ENCODE measurements around the gene ZNF830.

Gene ZNF830

GRCh38 chr17:34974179-34974578, 12.8 kb downstream of the ZNF830 start:
- H3K4me1 ChIP-seq (ENCODE audit: insufficient read depth, poor library complexity, severe bottlenecking) = no peaks in the 10 kb centered on the region
- DNase-seq (ENCODE audit: low spot score) (no peak), ATAC-seq (ENCODE audit: low read depth) (no peak)
- TF ChIP-seq, protein P1, sequence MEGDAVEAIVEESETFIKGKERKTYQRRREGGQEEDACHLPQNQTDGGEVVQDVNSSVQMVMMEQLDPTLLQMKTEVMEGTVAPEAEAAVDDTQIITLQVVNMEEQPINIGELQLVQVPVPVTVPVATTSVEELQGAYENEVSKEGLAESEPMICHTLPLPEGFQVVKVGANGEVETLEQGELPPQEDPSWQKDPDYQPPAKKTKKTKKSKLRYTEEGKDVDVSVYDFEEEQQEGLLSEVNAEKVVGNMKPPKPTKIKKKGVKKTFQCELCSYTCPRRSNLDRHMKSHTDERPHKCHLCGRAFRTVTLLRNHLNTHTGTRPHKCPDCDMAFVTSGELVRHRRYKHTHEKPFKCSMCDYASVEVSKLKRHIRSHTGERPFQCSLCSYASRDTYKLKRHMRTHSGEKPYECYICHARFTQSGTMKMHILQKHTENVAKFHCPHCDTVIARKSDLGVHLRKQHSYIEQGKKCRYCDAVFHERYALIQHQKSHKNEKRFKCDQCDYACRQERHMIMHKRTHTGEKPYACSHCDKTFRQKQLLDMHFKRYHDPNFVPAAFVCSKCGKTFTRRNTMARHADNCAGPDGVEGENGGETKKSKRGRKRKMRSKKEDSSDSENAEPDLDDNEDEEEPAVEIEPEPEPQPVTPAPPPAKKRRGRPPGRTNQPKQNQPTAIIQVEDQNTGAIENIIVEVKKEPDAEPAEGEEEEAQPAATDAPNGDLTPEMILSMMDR (IDR thresholded peaks at IDR 0.05; ENCODE audit: poor library complexity, severe bottlenecking) = no peak
- H3K4me3 ChIP-seq (ENCODE audit: severe bottlenecking) = no peak overlapping the region
- no peaks in the 10 kb centered on the region for H3K36me3 ChIP-seq (ENCODE audit: low read depth)
- H3K27me3 ChIP-seq (ENCODE audit: insufficient read depth, poor library complexity, severe bottlenecking) = no peaks in the 10 kb centered on the region
- no peaks in the 10 kb centered on the region for H3K9me3 ChIP-seq (ENCODE audit: severe bottlenecking)
- no peak overlapping the region for H3K27ac ChIP-seq (ENCODE audit: poor library complexity, severe bottlenecking)

DNA sequence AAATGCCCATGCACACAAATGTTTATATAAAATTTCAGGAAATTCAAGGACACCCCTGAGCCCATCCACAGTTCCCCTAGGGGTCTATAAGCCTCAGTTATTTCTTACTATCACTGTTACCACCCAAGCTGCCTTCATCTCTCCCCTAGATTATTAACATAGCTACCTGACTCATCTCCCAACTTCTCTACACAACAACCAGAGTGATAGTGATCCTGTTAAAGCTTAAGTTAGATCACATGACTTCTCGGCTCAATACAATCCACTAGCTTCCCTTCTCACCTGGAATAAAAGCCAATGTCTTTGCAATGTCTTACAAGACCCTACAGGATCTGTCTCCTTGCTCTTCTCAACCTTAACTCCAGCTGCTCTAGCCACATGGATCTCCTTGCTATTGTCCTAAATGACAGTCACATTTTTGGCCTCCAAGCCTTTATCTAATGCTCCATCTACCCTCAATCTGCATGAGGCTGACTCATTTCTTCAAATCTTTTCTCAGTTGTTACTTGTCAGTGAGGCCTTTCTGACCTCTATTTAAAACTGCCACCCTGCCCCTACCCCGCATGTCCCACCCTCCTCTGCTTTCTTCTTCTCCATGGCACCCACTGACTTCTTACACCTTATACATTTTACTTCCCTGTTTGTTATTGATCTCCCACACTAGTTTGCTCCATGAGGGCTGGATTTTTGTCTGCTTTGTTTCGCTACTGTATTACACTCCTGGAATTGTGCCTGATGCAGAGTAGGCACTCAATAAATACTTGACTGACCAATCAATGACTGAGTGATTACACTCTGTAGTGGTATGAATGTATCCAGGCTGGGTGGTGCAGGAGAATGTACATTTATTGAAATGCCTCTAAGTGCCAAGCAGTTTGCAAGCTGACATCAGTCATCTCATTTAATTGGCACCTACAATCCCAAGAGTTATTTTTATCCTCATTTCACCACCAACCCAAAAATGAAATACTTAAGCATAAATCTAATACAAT, 13.8 kb downstream of the ZNF830 start:
- Histone ChIP-seq H3K4me1 (ENCODE audit: insufficient read depth, poor library complexity, severe bottlenecking) (no peaks in the 10 kb centered on the region), H3K36me3 (ENCODE audit: low read depth) (no peaks in the 10 kb centered on the region), H3K9me3 (ENCODE audit: severe bottlenecking) (no peaks in the 10 kb centered on the region), H3K27ac (ENCODE audit: poor library complexity, severe bottlenecking) (no peak overlapping the region), H3K4me3 (ENCODE audit: severe bottlenecking) (no peak overlapping the region), H3K27me3 (ENCODE audit: insufficient read depth, poor library complexity, severe bottlenecking) (no peaks in the 10 kb centered on the region)
- TF ChIP-seq, protein P1 (IDR thresholded peaks at IDR 0.05; ENCODE audit: poor library complexity, severe bottlenecking) = no peak
- no peak for ATAC-seq (ENCODE audit: low read depth)
- no peak for DNase-seq (ENCODE audit: low spot score)

DNA sequence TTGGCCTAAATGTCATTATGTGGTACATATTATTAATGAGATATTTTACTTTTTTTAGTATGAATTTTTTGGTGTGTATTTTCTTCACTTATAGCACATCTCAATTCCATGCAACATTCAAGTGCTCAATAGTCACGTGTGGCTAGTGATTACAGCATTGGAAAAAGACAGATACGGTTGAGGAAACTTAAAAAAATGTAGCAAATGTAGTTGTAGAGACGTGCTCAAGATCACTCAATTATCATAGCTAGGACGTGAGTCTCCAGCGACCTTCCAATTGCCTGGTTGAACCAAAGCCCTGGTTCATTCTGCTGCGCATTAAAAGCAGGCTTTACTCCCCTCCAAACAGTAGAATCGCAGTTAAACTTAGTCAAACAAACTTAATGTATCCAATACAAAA, 17.8 kb downstream of the ZNF830 start:
- no peak overlapping the region for H3K4me3 ChIP-seq (ENCODE audit: severe bottlenecking)

DNA sequence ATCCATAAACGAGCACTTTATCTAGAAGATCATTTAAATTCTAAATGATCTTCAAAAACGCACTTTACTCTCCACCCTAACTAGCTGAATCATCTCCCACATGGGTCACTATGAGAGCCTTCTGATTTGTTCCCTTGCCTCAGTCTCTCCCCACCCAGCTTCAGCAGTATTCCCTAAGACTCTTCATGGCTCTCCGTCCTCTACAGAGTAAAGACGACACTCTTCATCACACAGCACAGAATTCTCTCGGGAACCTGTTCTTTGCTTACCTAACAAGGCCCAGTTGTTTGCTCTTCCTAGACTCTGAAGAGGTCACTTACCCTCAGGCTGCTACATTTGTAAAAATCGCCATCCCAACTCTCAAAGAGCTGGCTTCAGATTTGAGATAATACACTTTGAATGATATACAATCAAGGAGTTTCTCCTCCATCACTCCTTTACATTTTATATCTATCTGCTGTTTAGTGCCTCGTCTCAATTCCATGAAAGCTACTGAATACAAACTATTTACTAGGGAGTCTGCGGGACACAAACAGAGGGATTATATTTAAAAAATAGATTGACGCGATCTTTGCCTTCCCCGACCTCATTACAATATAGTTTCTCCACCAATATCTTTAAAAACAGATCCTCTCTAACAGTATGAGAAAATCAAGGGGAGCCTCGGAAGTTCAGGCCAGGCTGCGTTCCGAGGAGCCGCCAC, 18.5 kb downstream of the ZNF830 start:
- peak overlapping the region; percentile 79 for H3K27ac ChIP-seq (ENCODE audit: poor library complexity, severe bottlenecking)
- TF ChIP-seq, protein P1 (IDR thresholded peaks at IDR 0.05; ENCODE audit: poor library complexity, severe bottlenecking) = no peak
- H3K36me3 ChIP-seq (ENCODE audit: low read depth) = peaks cover 7% of the 10 kb centered on the region; the same call in 1 of the 2 replicates
- no peak for DNase-seq (ENCODE audit: low spot score)
- H3K4me3 ChIP-seq (ENCODE audit: severe bottlenecking) = peak overlapping the region; percentile 89
- no peaks in the 10 kb centered on the region for H3K27me3 ChIP-seq (ENCODE audit: insufficient read depth, poor library complexity, severe bottlenecking)
- no peaks in the 10 kb centered on the region for H3K9me3 ChIP-seq (ENCODE audit: severe bottlenecking)
- ATAC-seq (ENCODE audit: low read depth) = no peak
- peaks cover 7% of the 10 kb centered on the region for H3K4me1 ChIP-seq (ENCODE audit: insufficient read depth, poor library complexity, severe bottlenecking)

More for the DNA sequence above, 17.8 kb downstream of the ZNF830 start:
- TF ChIP-seq, protein P1 (IDR thresholded peaks at IDR 0.05; ENCODE audit: poor library complexity, severe bottlenecking) = no peak
- DNase-seq (ENCODE audit: low spot score) (no peak), ATAC-seq (ENCODE audit: low read depth) (no peak)
- no peaks in the 10 kb centered on the region for H3K27me3 ChIP-seq (ENCODE audit: insufficient read depth, poor library complexity, severe bottlenecking)
- H3K4me1 ChIP-seq (ENCODE audit: insufficient read depth, poor library complexity, severe bottlenecking) = peaks cover 7% of the 10 kb centered on the region
- no peaks in the 10 kb centered on the region for H3K9me3 ChIP-seq (ENCODE audit: severe bottlenecking)
- peaks cover 7% of the 10 kb centered on the region; the same call in 1 of the 2 replicates for H3K36me3 ChIP-seq (ENCODE audit: low read depth)
- H3K27ac ChIP-seq (ENCODE audit: poor library complexity, severe bottlenecking) = no peak overlapping the region
